SK-N-SH treated with all-trans-retinoic acid at 6 μM for 48 hours (cell line): ENCODE data around the gene MTNR1A.

Experiments
- PPARA ChIP-seq: fragments of 250-450 bp; sonication (Bioruptor Pico); IDR thresholded peaks from 2 replicates; pipeline ENCODE4 v1.5.0; 2020; ENCODE audit warnings: mild to moderate bottlenecking, borderline replicate concordance
- ZC3H10 ChIP-seq: fragments of 250-450 bp; sonication (Bioruptor Pico); IDR thresholded peaks from 2 replicates; pipeline ENCODE4 v1.5.1; 2021; ENCODE audit warnings: mild to moderate bottlenecking, moderate library complexity

DNA sequence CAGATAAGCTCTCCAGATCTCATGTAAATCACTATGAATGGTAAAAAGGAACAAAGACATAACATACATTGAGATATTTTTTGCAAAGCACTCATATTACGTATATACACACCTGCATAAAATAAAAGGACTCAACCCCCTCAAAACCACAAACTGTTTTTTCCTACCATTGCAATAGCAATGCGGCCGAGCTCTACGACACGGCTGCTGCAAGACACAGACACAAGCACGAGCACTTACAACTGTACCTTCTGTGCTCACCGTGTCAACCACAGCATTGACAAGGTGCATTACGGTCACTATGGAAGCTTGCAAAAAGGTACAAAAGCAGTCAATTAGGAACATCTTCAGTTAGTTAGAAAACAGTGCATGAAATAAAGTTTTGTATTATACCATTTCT, 37.1 kb upstream of the MTNR1A start:
- TF ChIP-seq PPARA (CRISPR knock-in tag) (no peak), ZC3H10 (CRISPR knock-in tag) (no peak)
